ENCODE measurements around the gene WWOX.

The WWOX gene

GRCh38 chr16:78196502-78196901 lies 97.0 kb downstream of the WWOX start:
- no peak for DNase-seq (ENCODE audit: low read depth)
- TF ChIP-seq, protein P1, sequence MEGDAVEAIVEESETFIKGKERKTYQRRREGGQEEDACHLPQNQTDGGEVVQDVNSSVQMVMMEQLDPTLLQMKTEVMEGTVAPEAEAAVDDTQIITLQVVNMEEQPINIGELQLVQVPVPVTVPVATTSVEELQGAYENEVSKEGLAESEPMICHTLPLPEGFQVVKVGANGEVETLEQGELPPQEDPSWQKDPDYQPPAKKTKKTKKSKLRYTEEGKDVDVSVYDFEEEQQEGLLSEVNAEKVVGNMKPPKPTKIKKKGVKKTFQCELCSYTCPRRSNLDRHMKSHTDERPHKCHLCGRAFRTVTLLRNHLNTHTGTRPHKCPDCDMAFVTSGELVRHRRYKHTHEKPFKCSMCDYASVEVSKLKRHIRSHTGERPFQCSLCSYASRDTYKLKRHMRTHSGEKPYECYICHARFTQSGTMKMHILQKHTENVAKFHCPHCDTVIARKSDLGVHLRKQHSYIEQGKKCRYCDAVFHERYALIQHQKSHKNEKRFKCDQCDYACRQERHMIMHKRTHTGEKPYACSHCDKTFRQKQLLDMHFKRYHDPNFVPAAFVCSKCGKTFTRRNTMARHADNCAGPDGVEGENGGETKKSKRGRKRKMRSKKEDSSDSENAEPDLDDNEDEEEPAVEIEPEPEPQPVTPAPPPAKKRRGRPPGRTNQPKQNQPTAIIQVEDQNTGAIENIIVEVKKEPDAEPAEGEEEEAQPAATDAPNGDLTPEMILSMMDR (IDR thresholded peaks at IDR 0.05; ENCODE audit: control insufficient read depth, insufficient read depth, low read depth, low read length, missing control alignments), result no peak

GRCh38 chr16:78198288-78198687 lies 98.8 kb downstream of the WWOX start:
- no peak for DNase-seq (ENCODE audit: low read depth)
- H3K4me3 ChIP-seq (ENCODE audit: control insufficient read depth, low read depth, low read length), result no peak overlapping the region
- TF ChIP-seq, protein P1 (IDR thresholded peaks at IDR 0.05; ENCODE audit: control insufficient read depth, insufficient read depth, low read depth, low read length, missing control alignments), result no peak

More at GRCh38 chr16:78196502-78196901, 97.0 kb downstream of the WWOX start:
- H3K4me3 ChIP-seq (ENCODE audit: control insufficient read depth, low read depth, low read length), result no peak overlapping the region

- no peak for DNase-seq (ENCODE audit: low read depth)
- no peak overlapping the region for H3K4me3 ChIP-seq (ENCODE audit: control insufficient read depth, low read depth, low read length)
- TF ChIP-seq, protein P1 (IDR thresholded peaks at IDR 0.05; ENCODE audit: control insufficient read depth, insufficient read depth, low read depth, low read length, missing control alignments), result no peak
Observed at GRCh38 chr16:78199325-78200022, 100.0 kb downstream of the WWOX start.

- TF ChIP-seq, protein P1 (IDR thresholded peaks at IDR 0.05; ENCODE audit: control insufficient read depth, insufficient read depth, low read depth, low read length, missing control alignments), result no peak
Observed at GRCh38 chr16:78200023-78200389, 100.6 kb downstream of the WWOX start.

GRCh38 chr16:78200623-78201096 lies 101.2 kb downstream of the WWOX start:
- TF ChIP-seq, protein P1 (IDR thresholded peaks at IDR 0.05; ENCODE audit: control insufficient read depth, insufficient read depth, low read depth, low read length, missing control alignments), result no peak
- H3K4me3 ChIP-seq (ENCODE audit: control insufficient read depth, low read depth, low read length), result no peak overlapping the region
- DNase-seq (ENCODE audit: low read depth), result no peak

More at GRCh38 chr16:78200023-78200389, 100.6 kb downstream of the WWOX start:
- H3K4me3 ChIP-seq (ENCODE audit: control insufficient read depth, low read depth, low read length), result no peak overlapping the region
- no peak for DNase-seq (ENCODE audit: low read depth)

DNA sequence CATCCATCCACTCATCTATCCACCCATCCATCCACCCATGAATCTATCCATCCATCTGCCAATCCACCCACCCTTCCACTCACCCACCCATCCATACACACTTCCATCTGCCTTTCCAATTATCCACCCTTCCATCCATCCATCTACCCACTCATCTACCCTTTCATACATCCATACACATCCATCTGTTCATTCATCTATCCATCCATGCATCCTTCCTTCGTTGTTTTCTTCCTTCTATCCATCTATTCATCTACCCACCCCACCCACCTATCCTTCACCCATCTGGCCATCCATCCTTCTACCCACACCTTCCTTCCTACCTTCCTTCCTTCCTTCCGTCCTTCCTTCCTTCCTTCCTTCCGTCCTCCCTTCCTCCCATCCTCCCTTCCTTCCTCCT lies 106.1 kb downstream of the WWOX start:
- TF ChIP-seq, protein P1 (IDR thresholded peaks at IDR 0.05; ENCODE audit: control insufficient read depth, insufficient read depth, low read depth, low read length, missing control alignments), result no peak

More for the DNA sequence above, 106.1 kb downstream of the WWOX start:
- DNase-seq (ENCODE audit: low read depth), result no peak
- no peak overlapping the region for H3K4me3 ChIP-seq (ENCODE audit: control insufficient read depth, low read depth, low read length)
